GM12892 (cell line): Measurements from ENCODE around the gene CASQ2.

ENCODE experiments used
- POLR2A ChIP-seq: IDR thresholded peaks from 2 replicates; pipeline ENCODE4 v1.6.1; 2011; ENCODE audit warnings: low read depth, low read length, control low read depth
- POLR2AphosphoS5 ChIP-seq: IDR thresholded peaks from 2 replicates; pipeline ENCODE4 v1.6.1; 2011; ENCODE audit warnings: low read depth, low read length, control low read depth

DNA sequence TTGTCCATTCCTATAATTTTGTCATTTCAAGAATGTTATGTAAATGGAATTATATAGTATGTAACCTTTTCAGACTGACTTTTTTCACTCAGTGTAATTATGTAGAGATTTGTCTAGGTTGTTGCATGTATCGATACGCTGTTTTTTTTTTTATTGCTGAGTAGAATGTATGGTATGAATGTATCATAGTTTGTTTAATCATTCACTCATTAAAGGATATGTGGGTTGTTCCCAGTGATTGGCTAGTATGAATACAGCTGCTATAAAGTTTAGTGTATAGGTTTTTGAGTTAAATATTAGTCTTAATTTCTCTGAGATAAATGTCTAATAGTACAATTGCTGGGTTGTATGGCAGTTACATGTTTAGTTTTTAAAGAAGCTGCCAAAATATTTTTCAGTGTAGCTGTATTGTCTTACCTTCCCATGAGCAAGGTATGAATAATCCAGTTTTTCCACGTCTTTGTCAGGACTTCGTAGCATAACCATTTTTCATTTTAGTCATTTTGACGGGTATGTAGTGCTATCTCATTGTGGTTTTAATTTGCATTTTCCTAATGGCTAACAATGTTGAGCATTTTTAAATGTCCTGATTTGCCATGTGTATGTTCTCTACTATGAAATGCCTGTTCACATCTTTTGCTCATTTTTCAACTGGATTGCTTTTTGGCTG is 22.4 kb downstream of the CASQ2 start:
- TF ChIP-seq POLR2AphosphoS5 = no peak
- TF ChIP-seq POLR2A = no peak
